Stimulated activated CD8-positive, alpha-beta memory T cell treated with anti-CD3 and anti-CD28 coated beads, Interleukin-15, amount 100 ng/mL, for 4 hours (primary cell): Measurements from ENCODE around the gene ARHGDIB.

ENCODE experiments used
- DNase-seq, 2 donors: peaks; one replicate each; pipeline ENCODE4 v3.0.0-alpha.2; 2020; ENCODE audit warnings: low read depth in 2 of 2

The ARHGDIB gene

GRCh38 chr12:14982991-14983390 lies 21.6 kb upstream of the ARHGDIB start:
- DNase-seq = no peak

- DNase-seq = no peak
Measured at GRCh38 chr12:14982562-14982961, 21.2 kb upstream of the ARHGDIB start.

GRCh38 chr12:14981049-14981448 lies 19.6 kb upstream of the ARHGDIB start:
- no peak for DNase-seq

GRCh38 chr12:14979468-14979867 lies 18.1 kb upstream of the ARHGDIB start:
- DNase-seq = no peak

- DNase-seq = no peak
Measured at GRCh38 chr12:14976658-14977057, 15.3 kb upstream of the ARHGDIB start.

- DNase-seq = no peak
Measured at GRCh38 chr12:14975457-14975856, 14.1 kb upstream of the ARHGDIB start.

GRCh38 chr12:14974633-14975032 lies 13.2 kb upstream of the ARHGDIB start:
- no peak for DNase-seq

GRCh38 chr12:14972816-14973215 lies 11.4 kb upstream of the ARHGDIB start, which contains the start of gene PDE6H:
PDE6H (plus strand) TSS chr12:14973042; CDS start chr12:14978013, 4,971 bp downstream.
- no peak for DNase-seq

GRCh38 chr12:14970473-14970872 lies 9.1 kb upstream of the ARHGDIB start:
- DNase-seq = no peak

GRCh38 chr12:14968478-14968877 lies 7.1 kb upstream of the ARHGDIB start:
- DNase-seq = no peak

- no peak for DNase-seq
Measured at GRCh38 chr12:14965221-14965620, 3.8 kb upstream of the ARHGDIB start.

GRCh38 chr12:14964406-14964805 lies 3.0 kb upstream of the ARHGDIB start:
- no peak for DNase-seq

GRCh38 chr12:14963520-14963919 lies 2.1 kb upstream of the ARHGDIB start:
- no peak for DNase-seq

- DNase-seq = no peak
Measured at GRCh38 chr12:14962797-14963196, 1.4 kb upstream of the ARHGDIB start.

GRCh38 chr12:14962153-14962539 lies 745 bp upstream of the ARHGDIB start:
- DNase-seq = no peak

GRCh38 chr12:14960548-14961465 lies 594 bp downstream of the ARHGDIB start:
- no peak for DNase-seq

GRCh38 chr12:14959916-14960496 lies 1.4 kb downstream of the ARHGDIB start:
- no peak for DNase-seq

- no peak for DNase-seq
Measured at GRCh38 chr12:14959463-14959862, 1.9 kb downstream of the ARHGDIB start.

- DNase-seq = no peak
Measured at GRCh38 chr12:14959126-14959440, 2.3 kb downstream of the ARHGDIB start.

- no peak for DNase-seq
Measured at GRCh38 chr12:14958361-14959125, 2.9 kb downstream of the ARHGDIB start.

GRCh38 chr12:14957551-14958168 lies 3.7 kb downstream of the ARHGDIB start:
- DNase-seq = no peak

- no peak for DNase-seq
Measured at GRCh38 chr12:14956905-14957304, 4.5 kb downstream of the ARHGDIB start.
